ENCODE results near the gene ACTN4. TPM values are rescaled to one million over a fixed set of nuclear protein-coding genes. Genes with fewer than 3 reads are reported as not detected.

ACTN4 gene
- 100 to 1,000 TPM; 316 to 318 TPM for total RNA-seq

DNA sequence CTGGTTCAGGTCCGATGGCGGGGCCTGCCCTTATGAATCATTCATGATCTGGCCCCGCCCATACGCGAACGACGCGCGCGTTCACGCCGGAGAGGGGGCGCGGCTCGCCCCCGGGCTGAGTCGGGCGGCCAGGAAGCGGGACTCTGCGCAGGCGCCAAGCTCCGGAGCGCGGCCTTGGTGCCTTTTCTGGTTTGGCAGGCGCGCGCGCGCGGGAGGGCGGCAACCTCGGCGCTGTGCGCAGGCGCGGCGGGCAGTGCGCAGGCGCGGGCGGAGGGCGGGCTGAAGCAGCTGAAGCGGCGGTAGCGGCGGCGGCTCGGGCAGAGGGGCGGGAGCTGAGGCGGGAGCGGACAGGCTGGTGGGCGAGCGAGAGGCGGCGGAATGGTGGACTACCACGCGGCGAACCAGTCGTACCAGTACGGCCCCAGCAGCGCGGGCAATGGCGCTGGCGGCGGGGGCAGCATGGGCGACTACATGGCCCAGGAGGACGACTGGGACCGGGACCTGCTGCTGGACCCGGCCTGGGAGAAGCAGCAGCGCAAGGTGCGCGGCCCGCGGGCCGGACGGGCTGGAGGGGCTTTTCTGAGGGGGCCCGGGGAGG, at the start of gene ACTN4:
TSS of gene ACTN4 (plus strand) at position 282 of the 598 bp plus-strand sequence. CDS start at position 379, 97 bp downstream.

DNA sequence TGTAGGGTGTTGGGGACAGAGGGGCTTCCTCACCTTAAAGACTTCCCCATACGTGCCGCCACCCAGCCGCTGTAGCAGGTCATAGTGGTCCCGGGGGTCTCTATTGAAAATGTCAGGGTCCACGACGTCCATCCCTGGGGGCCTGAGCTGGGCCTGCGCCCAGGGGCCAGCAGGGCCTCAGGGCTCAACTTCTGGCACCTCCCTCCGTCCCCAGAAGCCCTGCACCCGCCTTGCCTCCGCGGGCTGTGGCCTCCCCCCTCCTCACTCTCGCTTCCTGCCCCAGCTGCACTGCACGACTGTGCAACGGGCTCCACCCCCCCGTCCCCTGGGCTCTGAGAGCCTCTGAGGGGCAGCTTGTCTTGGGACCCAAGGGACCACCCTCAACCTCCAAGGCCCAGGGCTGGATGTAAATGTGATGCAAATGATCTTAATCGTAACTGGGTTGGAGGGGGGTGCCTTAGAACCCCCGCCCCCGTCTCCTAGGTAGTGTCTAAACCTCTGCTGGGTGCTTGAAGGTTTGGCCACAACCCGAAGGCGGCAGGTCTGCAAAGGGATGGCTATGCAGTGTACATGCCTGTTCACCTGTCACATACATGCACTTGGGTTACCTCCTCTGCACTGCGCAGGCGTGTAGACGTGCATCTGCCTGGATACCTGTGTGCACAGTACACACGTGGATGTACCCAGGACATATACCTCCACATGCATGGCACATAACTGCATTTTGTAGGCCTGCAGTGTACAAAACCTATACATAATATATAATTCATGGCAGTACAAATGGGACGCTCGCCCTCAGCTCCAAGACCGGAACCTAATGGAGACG, 29.5 kb upstream of the ACTN4 start, which contains the start of gene MAP4K1:
TSS of gene MAP4K1 (minus strand) at position 190 of the 826 bp plus-strand sequence. CDS start at position 132, 58 bp downstream.

DNA sequence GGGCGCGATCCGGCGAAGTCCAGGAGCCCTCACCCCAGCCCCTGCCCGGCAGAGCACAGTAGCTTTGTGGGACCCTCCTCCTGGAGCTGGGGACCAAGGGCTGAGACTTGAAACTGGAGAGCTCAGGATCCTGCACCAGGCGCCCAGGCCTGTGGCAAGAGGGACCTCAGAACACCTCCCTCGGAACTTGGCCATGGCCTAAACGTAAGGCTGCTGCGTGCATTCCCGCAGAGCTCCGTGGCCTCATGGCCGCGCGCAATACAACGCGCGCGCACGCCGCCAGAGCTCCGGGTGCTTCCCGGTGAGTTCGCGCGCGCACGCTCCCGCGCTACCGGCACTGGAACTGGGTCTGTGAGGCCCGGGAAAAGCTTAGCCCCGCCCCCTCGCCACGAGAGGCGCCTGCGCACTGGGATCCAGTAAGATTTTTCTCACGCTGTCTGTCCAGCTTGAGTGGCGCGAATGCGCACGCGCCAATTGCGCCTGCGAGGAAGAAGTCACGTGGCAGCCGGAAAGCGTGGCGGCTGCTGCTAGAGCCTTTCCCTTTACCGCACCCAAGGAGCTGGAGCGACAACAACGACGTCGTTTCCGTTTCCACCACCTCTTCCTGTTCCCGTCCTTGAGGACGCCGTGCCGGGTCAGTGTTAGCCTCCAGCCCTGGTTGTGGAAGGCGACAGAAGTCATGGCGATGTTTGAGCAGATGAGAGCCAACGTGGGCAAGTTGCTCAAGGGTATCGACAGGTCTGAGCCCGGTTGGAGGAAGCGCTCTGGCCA, 28.7 kb upstream of the ACTN4 start, which contains the start of gene EIF3K:
TSS of gene EIF3K (plus strand) at position 599 of the 771 bp plus-strand sequence. CDS start at position 680, 81 bp downstream.

DNA sequence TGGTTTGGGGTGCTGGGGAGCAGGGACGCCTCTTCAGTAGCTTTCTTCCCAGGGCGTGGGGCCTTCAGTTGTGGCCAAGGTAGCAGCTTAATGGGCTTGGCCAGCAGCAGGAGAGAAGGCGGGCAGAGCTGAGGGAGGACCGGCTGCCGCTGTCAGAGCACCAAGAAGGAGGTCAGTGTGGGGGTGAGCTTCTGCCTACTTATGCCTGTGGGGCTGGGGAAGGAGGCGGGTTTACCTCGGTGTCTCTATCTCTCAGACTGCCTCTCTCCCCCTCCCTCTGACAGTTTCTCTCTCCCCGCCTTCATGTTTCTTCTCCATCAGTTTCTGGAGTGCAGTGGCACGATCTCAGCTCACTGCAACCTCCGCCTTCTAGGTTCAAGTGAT, 96.8 kb downstream of the ACTN4 start, which contains the start of gene CAPN12:
TSS of gene CAPN12 (minus strand) at position 177 of the 384 bp plus-strand sequence. CDS start 309 bp downstream, outside the sequence.

DNA sequence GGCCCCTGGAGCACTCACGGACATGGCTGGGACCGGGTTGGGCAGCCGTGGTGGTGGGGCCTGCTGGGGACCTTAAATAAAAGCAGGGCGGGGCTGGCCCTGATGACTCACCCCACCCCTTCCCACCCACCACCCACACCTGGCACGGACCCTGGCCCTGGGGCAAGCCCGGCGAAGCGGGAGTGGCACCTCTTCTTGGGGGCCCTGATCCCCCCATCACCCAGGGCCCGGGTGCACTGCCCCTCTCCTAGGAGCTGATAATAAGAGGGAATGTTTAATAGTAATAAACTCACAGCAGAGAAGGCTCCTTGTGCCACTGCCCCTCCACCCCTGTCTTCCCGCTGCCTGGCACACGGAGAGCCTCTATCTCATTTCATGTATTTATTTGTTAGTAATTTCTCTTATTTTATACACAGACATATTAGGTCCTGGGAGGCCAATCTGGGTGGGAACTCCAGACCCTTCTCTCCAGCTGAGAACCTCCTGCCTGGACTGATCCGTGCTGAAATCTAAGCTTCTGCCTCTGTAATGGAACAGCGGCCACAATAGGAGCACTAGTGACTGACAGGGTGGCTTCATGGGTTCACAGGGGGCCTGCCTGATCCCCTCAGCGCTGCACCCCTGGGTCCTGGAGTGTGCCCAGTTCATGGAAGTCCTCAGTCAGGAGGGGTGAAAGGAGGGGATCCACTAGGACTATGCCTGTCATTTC, 126.2 kb downstream of the ACTN4 start, which contains the start of gene LGALS7:
TSS of gene LGALS7 (minus strand) at position 49 of the 709 bp plus-strand sequence. CDS start at position 24, 25 bp downstream.

Other genes starting within 250 kb of the ACTN4 start
- 10 to 100 TPM; 29.4 to 32.9 TPM for gene FAM98C, start 244.6 kb upstream of the ACTN4 start, total RNA-seq
- gene RASGRP4, start 221.4 kb upstream of the ACTN4 start, total RNA-seq = 1 to 10 TPM; 1.0 to 1.4 TPM
- 1 to 10 TPM; 1.2 to 1.8 TPM for gene RYR1, start 214.0 kb upstream of the ACTN4 start, total RNA-seq
- 100 to 1,000 TPM; 273 to 278 TPM for gene MAP4K1, start 29.7 kb upstream of the ACTN4 start, total RNA-seq
- gene EIF3K, start 28.5 kb upstream of the ACTN4 start, total RNA-seq = 100 to 1,000 TPM; 379 to 392 TPM
- 10 to 100 TPM; 10.2 to 10.3 TPM for gene CAPN12, start 96.8 kb downstream of the ACTN4 start, total RNA-seq
- gene LGALS7, start 125.9 kb downstream of the ACTN4 start, total RNA-seq = not detected
- gene LGALS7B, start 141.6 kb downstream of the ACTN4 start, total RNA-seq = not detected
- 1 to 10 TPM; 1.6 to 2.2 TPM for gene LGALS4, start 165.3 kb downstream of the ACTN4 start, total RNA-seq
- 100 to 1,000 TPM; 146 to 156 TPM for gene ECH1, start 184.1 kb downstream of the ACTN4 start, total RNA-seq
- 100 to 1,000 TPM; 430 to 450 TPM for gene HNRNPL, start 202.3 kb downstream of the ACTN4 start, total RNA-seq
- gene RINL, start 230.6 kb downstream of the ACTN4 start, total RNA-seq = 10 to 100 TPM; 56.6 to 64.4 TPM

All from activated naive CD4-positive, alpha-beta T cell treated with anti-CD3 and anti-CD28 coated beads, Interleukin-2, amount 10 ng/mL, durations not matched to agents 5 hours and 36 hours (primary cell).